PC-9 (cell line): ENCODE data around the gene LPAR2. TPM values are rescaled to one million over a fixed set of nuclear protein-coding genes. Genes with fewer than 3 reads are reported as not detected.

Experiments
- BruUV-seq: library from RNA; stranded (reverse); fragments of 400-500 nt; replicated peaks from 2 replicates; lab custom pipeline; 2021; lab: Mats Ljungman, UMichigan
- CTCF ChIA-PET: fragments of 300-600 bp; sonication (Branson Sonifier 250); formaldehyde crosslinking; loops from one replicate; lab custom pipeline; 2022; ENCODE audit warnings: antibody characterized with exemption; lab: Charles Lee
- POLR2A ChIA-PET: fragments of 300-600 bp; sonication (Branson Sonifier 250); formaldehyde crosslinking; loops from one replicate; lab custom pipeline; 2022; ENCODE audit warnings: antibody characterized with exemption; ENCODE audit not compliant: unreplicated experiment; lab: Charles Lee
- DNase-seq, 2 experiments: peaks; one replicate each; pipeline versions ENCODE4 v3.0.0 to v3.0.0-alpha.2; 2015 to 2022; ENCODE audit warnings: mixed read lengths in 1 of 2
- H2AFZ ChIP-seq: fragments of 200-600 bp; sonication (generic); 2 replicates; pipeline ENCODE4 v1.8.1; 2017; ENCODE audit warnings: antibody characterized with exemption
- H3F3A ChIP-seq: fragments of 200-600 bp; sonication (generic); 2 replicates; pipeline ENCODE4 v1.8.1; 2017; ENCODE audit warnings: antibody characterized with exemption, mild to moderate bottlenecking, low read depth; ENCODE audit not compliant: insufficient read depth
- H3K27ac ChIP-seq: fragments of 200-600 bp; sonication (generic); 2 replicates; pipeline ENCODE4 v1.6.1; 2016; ENCODE audit warnings: mixed run types
- H3K27me3 ChIP-seq: fragments of 200-600 bp; sonication (generic); 2 replicates; pipeline ENCODE4 v1.6.1; 2016; ENCODE audit warnings: low read depth, mixed run types; ENCODE audit not compliant: insufficient read depth
- H3K36me3 ChIP-seq: fragments of 200-600 bp; sonication (generic); 2 replicates; pipeline ENCODE4 v1.6.1; 2016; ENCODE audit warnings: low read depth, mixed run types
- H3K4me1 ChIP-seq: fragments of 200-600 bp; sonication (generic); replicated peaks from 2 replicates; pipeline ENCODE4 v1.6.1; 2016; ENCODE audit warnings: mixed run types; ENCODE audit not compliant: insufficient read depth
- H3K4me2 ChIP-seq: fragments of 200-600 bp; sonication (generic); 2 replicates; pipeline ENCODE4 v1.6.1; 2017; ENCODE audit warnings: mixed run types
- H3K4me3 ChIP-seq: fragments of 200-600 bp; sonication (generic); 2 replicates; pipeline ENCODE4 v1.6.1; 2016; ENCODE audit warnings: mixed run types
- H3K79me2 ChIP-seq: fragments of 200-600 bp; sonication (generic); 2 replicates; pipeline ENCODE4 v1.6.1; 2017; ENCODE audit warnings: low read depth, mixed run types
- H3K9me2 ChIP-seq: fragments of 200-600 bp; sonication (generic); 2 replicates; pipeline ENCODE4 v1.8.1; 2017; ENCODE audit warnings: mild to moderate bottlenecking; ENCODE audit not compliant: insufficient read depth
- H3K9me3 ChIP-seq: fragments of 200-600 bp; sonication (generic); 2 replicates; pipeline ENCODE4 v1.8.1; 2016; ENCODE audit warnings: low read depth; ENCODE audit not compliant: insufficient read depth
- H4K20me1 ChIP-seq: fragments of 200-600 bp; sonication (generic); 2 replicates; pipeline ENCODE4 v1.8.1; 2017; ENCODE audit not compliant: insufficient read depth
- CTCF ChIP-seq: fragments of 200-600 bp; sonication (generic); conservative IDR thresholded peaks from 2 replicates; pipeline ENCODE4 v1.6.1; 2017; ENCODE audit warnings: mixed run types, antibody characterized with exemption, mild to moderate bottlenecking, moderate library complexity
- EZH2 ChIP-seq: fragments of 200-600 bp; sonication (generic); IDR thresholded peaks from 2 replicates; pipeline ENCODE4 v1.8.0; 2017; ENCODE audit warnings: antibody characterized with exemption, low read depth
- intact Hi-C: fragments of 100-400 bp; cut with micrococcal nuclease; formaldehyde crosslinking; loops from one replicate; pipeline ENCODE4 v1.10.0; 2022; ENCODE audit not compliant: unreplicated experiment
- total RNA-seq: library from RNA; stranded (reverse); gene quantifications from 2 replicates; pipeline ENCODE4 v1.2.3, GENCODE V29; 2021

LPAR2 gene
- total RNA-seq, 1 experiment from 2014 or later, result 29.2 TPM

GRCh38 chr19:19663256-19664120 is 35.5 kb upstream of the LPAR2 start, which contains the start of gene ATP13A1:
TSS of gene ATP13A1 (minus strand) at chr19:19663676. CDS start at chr19:19663666, 10 bp downstream.
- peaks cover 28% of the 10 kb centered on the region for H4K20me1 ChIP-seq
- TF ChIP-seq EZH2 (no peak), CTCF (no peak)
- H3K36me3 ChIP-seq, result peaks cover 2% of the 10 kb centered on the region; the same call in 1 of the 2 replicates
- peak within 1 kb of the TSS; percentile 81 for H2AFZ ChIP-seq
- H3F3A ChIP-seq, result peaks cover 21% of the 10 kb centered on the region; the same call in 1 of the 2 replicates
- no TSS peak for BruUV-seq
- intact Hi-C loops, result loop anchor here (1.0 to 5.0 kb wide), 2 partner anchors 69 to 113 kb away; partner anchors contain the start of gene ZNF14
- H3K9me3 ChIP-seq, result no peaks in the 10 kb centered on the region
- H3K4me1 ChIP-seq, result peaks cover 19% of the 10 kb centered on the region
- POLR2A ChIA-PET, result interaction anchor here (0.6 to 0.7 kb wide), 2 partner anchors 298 to 389 kb away, joined by 3 to 4 read pairs; no protein-coding TSS in a partner anchor
- H3K4me3 ChIP-seq, result peak within 1 kb of the TSS; percentile 95
- CTCF ChIA-PET, result interaction anchor here (0.6 kb wide), 1 partner anchor 132 kb away, joined by 6 read pairs; no protein-coding TSS in a partner anchor
- no peaks in the 10 kb centered on the region for H3K9me2 ChIP-seq
- peak; percentile 92 to 96 for DNase-seq
- H3K27ac ChIP-seq, result peak within 1 kb of the TSS; percentile 64
- H3K27me3 ChIP-seq, result no peaks in the 10 kb centered on the region
- H3K79me2 ChIP-seq, result peaks cover 39% of the 10 kb centered on the region
- H3K4me2 ChIP-seq, result peak within 1 kb of the TSS; percentile 99

DNA sequence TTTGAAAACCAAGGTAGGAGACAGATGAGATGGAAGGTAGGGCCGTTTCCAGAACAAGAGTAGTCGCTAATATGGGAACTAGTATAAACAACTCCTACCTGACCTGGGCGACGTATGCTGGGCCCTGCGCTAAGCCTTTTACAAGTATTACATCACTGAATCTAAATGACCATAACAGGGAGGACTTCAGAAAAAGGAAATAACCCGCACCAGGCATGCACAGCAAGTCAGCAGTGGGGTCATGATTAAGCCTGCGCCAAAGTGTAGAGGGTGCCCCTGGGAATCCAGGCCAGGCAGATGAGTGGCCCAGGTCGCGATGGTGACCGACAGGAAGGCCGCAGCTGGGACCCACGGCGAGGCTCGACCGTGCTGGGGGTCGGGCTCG is 34.8 kb upstream of the LPAR2 start:
- no peak for DNase-seq
- Histone ChIP-seq H3K27ac (peak overlapping the region; percentile 64), H2AFZ (peak overlapping the region; percentile 81), H3K4me2 (peak overlapping the region; percentile 99), H3K36me3 (peaks cover 7% of the 10 kb centered on the region; the same call in 1 of the 2 replicates), H3K4me3 (peak overlapping the region; percentile 95), H3F3A (peaks cover 16% of the 10 kb centered on the region; the same call in 1 of the 2 replicates), H4K20me1 (peaks cover 28% of the 10 kb centered on the region), H3K27me3 (no peaks in the 10 kb centered on the region), H3K79me2 (peaks cover 39% of the 10 kb centered on the region), H3K9me2 (no peaks in the 10 kb centered on the region), H3K9me3 (no peaks in the 10 kb centered on the region), H3K4me1 (peaks cover 15% of the 10 kb centered on the region)
- intact Hi-C loops, result loop anchor here (1.0 to 5.0 kb wide), 2 partner anchors 69 to 113 kb away; partner anchors contain the start of gene ZNF14
- CTCF ChIA-PET, result no interaction called here
- POLR2A ChIA-PET, result no interaction called here
- BruUV-seq, result no TSS peak
- TF ChIP-seq EZH2 (no peak), CTCF (no peak)

GRCh38 chr19:19662344-19662743 is 34.3 kb upstream of the LPAR2 start:
- no peaks in the 10 kb centered on the region for H3K27me3 ChIP-seq
- H3K27ac ChIP-seq, result 0 out of 2 replicates have a peak overlapping the region, but pooled peaks have one; percentile 64
- TF ChIP-seq CTCF (no peak), EZH2 (no peak)
- BruUV-seq, result TSS peak; percentile 65
- no peaks in the 10 kb centered on the region for H3K9me3 ChIP-seq
- H3K79me2 ChIP-seq, result peaks cover 39% of the 10 kb centered on the region
- H3K4me3 ChIP-seq, result peak overlapping the region; percentile 95
- no peak overlapping the region for H2AFZ ChIP-seq
- intact Hi-C loops, result loop anchor here (5.0 kb wide), 1 partner anchor 70 kb away; the partner anchor contains the start of gene ZNF14
- POLR2A ChIA-PET, result interaction anchor here (0.7 kb wide), 1 partner anchor 522 kb away, joined by 4 read pairs; no protein-coding TSS in a partner anchor
- CTCF ChIA-PET, result no interaction called here
- H4K20me1 ChIP-seq, result peaks cover 28% of the 10 kb centered on the region
- H3K4me2 ChIP-seq, result peak overlapping the region; percentile 99
- no peaks in the 10 kb centered on the region for H3K9me2 ChIP-seq
- DNase-seq, result no peak
- peaks cover 15% of the 10 kb centered on the region for H3K4me1 ChIP-seq
- H3F3A ChIP-seq, result peaks cover 16% of the 10 kb centered on the region; the same call in 1 of the 2 replicates
- peaks cover 11% of the 10 kb centered on the region; the same call in 1 of the 2 replicates for H3K36me3 ChIP-seq
